BLaER1 (cell line): ENCODE data around the gene LGALS3BP.

Experiments
- H3K27ac ChIP-seq: shearing (Covaris generic); formaldehyde crosslinking; 2 replicates; pipeline ENCODE4 v1.8.1; 2022
- H3K27me3 ChIP-seq: shearing (Covaris generic); formaldehyde crosslinking; 2 replicates; pipeline ENCODE4 v1.8.1; 2022
- H3K36me3 ChIP-seq: shearing (Covaris generic); formaldehyde crosslinking; 2 replicates; pipeline ENCODE4 v1.8.1; 2022
- H3K4me1 ChIP-seq: shearing (Covaris generic); formaldehyde crosslinking; 2 replicates; pipeline ENCODE4 v1.8.1; 2022
- H3K4me2 ChIP-seq: shearing (Covaris generic); formaldehyde crosslinking; 2 replicates; pipeline ENCODE4 v1.8.1; 2022
- H3K4me3 ChIP-seq: shearing (Covaris generic); formaldehyde crosslinking; 2 replicates; pipeline ENCODE4 v1.8.1; 2022
- H3K9ac ChIP-seq: shearing (Covaris generic); formaldehyde crosslinking; 2 replicates; pipeline ENCODE4 v1.8.1; 2022
- H3K9me3 ChIP-seq: shearing (Covaris generic); formaldehyde crosslinking; 2 replicates; pipeline ENCODE4 v1.8.1; 2022
- H4K20me1 ChIP-seq: shearing (Covaris generic); formaldehyde crosslinking; 2 replicates; pipeline ENCODE4 v1.8.1; 2022
- Cebpa-rat ChIP-seq: shearing (Covaris generic); IDR thresholded peaks from 2 replicates; pipeline ENCODE4 v1.8.1; 2022

LGALS3BP gene, protein sequence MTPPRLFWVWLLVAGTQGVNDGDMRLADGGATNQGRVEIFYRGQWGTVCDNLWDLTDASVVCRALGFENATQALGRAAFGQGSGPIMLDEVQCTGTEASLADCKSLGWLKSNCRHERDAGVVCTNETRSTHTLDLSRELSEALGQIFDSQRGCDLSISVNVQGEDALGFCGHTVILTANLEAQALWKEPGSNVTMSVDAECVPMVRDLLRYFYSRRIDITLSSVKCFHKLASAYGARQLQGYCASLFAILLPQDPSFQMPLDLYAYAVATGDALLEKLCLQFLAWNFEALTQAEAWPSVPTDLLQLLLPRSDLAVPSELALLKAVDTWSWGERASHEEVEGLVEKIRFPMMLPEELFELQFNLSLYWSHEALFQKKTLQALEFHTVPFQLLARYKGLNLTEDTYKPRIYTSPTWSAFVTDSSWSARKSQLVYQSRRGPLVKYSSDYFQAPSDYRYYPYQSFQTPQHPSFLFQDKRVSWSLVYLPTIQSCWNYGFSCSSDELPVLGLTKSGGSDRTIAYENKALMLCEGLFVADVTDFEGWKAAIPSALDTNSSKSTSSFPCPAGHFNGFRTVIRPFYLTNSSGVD

GRCh38 chr17:78979780-78980623 is at the start of gene LGALS3BP:
Gene LGALS3BP (minus strand): TSS chr17:78979923. CDS start chr17:78977191, 2,732 bp downstream.
- H3K4me2 ChIP-seq, result peak within 1 kb of the TSS; percentile 97
- H3K27ac ChIP-seq, result peak within 1 kb of the TSS; percentile 87
- H4K20me1 ChIP-seq, result peaks cover 29% of the 10 kb centered on the region; the same call in 1 of the 2 replicates
- TF ChIP-seq Cebpa-rat, result no peak
- H3K9ac ChIP-seq, result peak within 1 kb of the TSS; percentile 73
- no peaks in the 10 kb centered on the region for H3K9me3 ChIP-seq
- peaks cover 19% of the 10 kb centered on the region for H3K36me3 ChIP-seq
- H3K4me3 ChIP-seq, result peak within 1 kb of the TSS; percentile 62
- H3K27me3 ChIP-seq, result no peaks in the 10 kb centered on the region
- peaks cover 70% of the 10 kb centered on the region for H3K4me1 ChIP-seq

- Histone ChIP-seq H4K20me1 (no peaks in the 10 kb centered on the region), H3K27me3 (peaks cover 26% of the 10 kb centered on the region), H3K4me1 (peaks cover 69% of the 10 kb centered on the region), H3K9me3 (no peaks in the 10 kb centered on the region), H3K4me3 (no peak overlapping the region), H3K36me3 (no peaks in the 10 kb centered on the region), H3K27ac (no peak overlapping the region), H3K4me2 (peak overlapping the region; percentile 80), H3K9ac (no peak overlapping the region)
- TF ChIP-seq Cebpa-rat, result no peak
Measured at GRCh38 chr17:79028496-79029326, 49.0 kb upstream of the LGALS3BP start.

DNA sequence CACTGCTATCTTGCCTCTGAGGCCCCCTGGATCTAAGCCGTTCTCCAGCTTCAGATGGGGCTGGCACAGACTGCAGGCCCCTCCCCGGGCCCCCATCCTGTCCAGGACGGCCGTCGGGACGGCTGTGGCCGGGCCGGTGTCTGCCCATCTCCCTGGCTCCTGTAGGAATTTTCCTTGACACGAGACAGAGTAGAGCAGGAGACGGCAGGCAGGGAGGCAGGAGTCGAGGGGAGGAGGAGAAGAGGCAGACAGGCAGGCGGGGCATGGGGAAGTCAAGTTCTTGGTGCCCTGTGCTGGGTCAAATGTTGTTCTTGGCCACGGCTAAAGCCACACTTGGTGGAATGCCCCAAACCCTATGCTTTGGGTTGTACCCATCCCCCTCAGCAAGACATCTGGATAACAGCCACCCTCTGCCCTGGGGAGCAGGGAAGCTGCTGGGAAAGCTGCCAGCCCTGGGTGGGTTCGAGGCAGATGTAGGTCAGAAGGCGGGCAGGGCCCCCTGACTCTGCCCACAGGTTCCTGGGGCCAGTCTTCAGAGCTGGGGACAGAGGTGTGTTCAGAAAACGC is 48.3 kb upstream of the LGALS3BP start:
- H3K4me1 ChIP-seq, result peaks cover 71% of the 10 kb centered on the region
- H3K4me2 ChIP-seq, result peak overlapping the region; percentile 80
- no peak overlapping the region for H3K27ac ChIP-seq
- no peaks in the 10 kb centered on the region for H4K20me1 ChIP-seq
- no peaks in the 10 kb centered on the region for H3K36me3 ChIP-seq
- H3K27me3 ChIP-seq, result peaks cover 32% of the 10 kb centered on the region
- H3K4me3 ChIP-seq, result no peak overlapping the region
- H3K9ac ChIP-seq, result 0 out of 2 replicates have a peak overlapping the region, but pooled peaks have one; percentile 50
- no peak for TF ChIP-seq Cebpa-rat
- no peaks in the 10 kb centered on the region for H3K9me3 ChIP-seq

- Histone ChIP-seq H3K4me2 (peak overlapping the region; percentile 80), H3K9me3 (no peaks in the 10 kb centered on the region), H3K27ac (no peak overlapping the region), H3K9ac (0 out of 2 replicates have a peak overlapping the region, but pooled peaks have one; percentile 50), H3K4me3 (no peak overlapping the region), H3K27me3 (peaks cover 38% of the 10 kb centered on the region), H4K20me1 (no peaks in the 10 kb centered on the region), H3K4me1 (peaks cover 71% of the 10 kb centered on the region), H3K36me3 (no peaks in the 10 kb centered on the region)
- TF ChIP-seq Cebpa-rat, result no peak
Measured at GRCh38 chr17:79027274-79027924, 47.7 kb upstream of the LGALS3BP start.

DNA sequence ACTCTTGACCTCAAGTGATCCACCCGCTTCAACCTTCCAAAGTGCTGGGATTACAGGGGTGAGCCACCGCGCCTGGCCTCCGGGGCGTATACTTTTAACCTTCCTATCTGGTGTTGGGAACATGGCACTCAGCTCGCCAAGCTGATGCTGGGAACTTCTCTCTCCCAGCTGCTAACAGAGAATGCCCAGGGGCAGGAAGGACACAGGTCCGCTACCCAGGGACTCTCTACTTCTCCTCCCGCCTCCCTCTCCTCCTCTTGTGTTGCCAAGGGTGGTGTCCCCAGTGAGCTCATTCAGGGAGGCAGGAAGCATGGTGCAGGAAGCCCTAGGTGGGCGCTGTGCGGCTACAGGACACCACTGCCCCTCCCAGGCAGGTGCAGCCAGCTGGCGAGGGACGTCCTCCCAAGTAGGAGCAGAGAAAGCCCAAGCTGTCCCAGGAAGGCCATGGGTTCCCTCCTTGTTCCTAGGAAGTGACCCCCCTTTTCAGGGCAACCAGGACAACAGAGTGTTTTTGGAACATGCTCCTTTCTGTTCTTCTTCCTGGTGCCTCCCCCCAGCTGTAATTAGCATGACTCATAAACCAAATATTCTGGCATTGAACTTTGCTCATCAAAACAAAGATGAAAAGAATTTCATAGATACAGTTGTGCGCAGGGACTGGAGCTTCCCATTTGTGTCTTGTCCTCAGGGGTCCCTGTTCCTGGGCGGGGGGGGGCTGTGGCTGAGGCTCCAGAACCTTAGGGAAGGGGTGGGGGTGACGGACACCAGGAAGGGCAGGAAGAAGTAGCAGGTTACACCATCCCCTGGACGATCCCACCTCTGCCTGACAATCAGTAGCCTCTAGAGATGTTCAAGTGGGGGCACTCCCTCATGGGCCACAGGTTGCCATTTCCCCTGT is 46.9 kb upstream of the LGALS3BP start:
- Histone ChIP-seq H3K27ac (no peak overlapping the region), H3K4me3 (no peak overlapping the region), H3K4me1 (peaks cover 71% of the 10 kb centered on the region), H3K4me2 (peak overlapping the region; percentile 80), H4K20me1 (no peaks in the 10 kb centered on the region), H3K27me3 (peaks cover 38% of the 10 kb centered on the region), H3K9me3 (no peaks in the 10 kb centered on the region), H3K9ac (no peak overlapping the region), H3K36me3 (no peaks in the 10 kb centered on the region)
- no peak for TF ChIP-seq Cebpa-rat

DNA sequence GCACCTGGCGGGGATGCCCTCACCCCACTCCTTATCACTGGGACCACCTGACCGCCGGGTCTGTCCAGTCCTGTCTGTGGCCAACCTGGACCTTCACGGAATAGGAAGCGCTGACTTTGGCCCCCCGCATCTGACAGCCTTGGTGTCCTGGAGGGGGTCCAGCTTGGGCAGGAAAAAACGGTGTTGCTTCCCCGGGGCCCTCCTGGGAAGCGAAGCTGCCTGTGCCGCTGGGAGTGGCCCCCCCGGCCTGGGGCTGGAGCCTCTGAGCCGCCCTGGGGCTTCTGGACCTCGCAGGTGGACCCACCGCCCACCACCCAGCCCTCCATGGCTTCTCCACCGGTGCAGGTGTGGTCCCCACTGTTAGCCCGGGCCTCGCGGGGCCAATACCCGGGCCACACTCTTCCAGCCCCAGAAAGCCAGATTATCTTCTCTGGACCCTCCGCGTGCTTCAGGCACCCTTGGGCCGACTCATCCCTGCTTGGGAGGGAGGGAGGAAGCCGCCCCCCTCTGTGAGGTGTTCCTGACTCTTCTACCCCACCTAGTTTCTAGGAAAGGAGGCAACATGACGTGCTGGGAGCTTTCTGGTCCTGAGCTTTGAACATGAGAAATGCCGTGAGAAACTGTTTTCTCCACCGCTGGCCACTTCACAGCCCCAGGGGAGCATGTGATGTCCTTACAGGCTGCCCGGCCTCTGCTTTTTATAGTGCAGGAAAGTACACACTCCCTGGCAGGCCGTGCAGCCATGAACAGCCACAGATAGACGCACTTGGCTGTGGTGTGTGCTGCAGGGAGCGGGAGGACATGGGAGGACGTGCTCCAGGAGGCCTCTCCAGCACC is 45.4 kb upstream of the LGALS3BP start:
- Histone ChIP-seq H4K20me1 (no peaks in the 10 kb centered on the region), H3K9me3 (no peaks in the 10 kb centered on the region), H3K27ac (no peak overlapping the region), H3K9ac (peak overlapping the region; percentile 48), H3K4me3 (peak overlapping the region; percentile 69), H3K4me2 (peak overlapping the region; percentile 99), H3K36me3 (no peaks in the 10 kb centered on the region), H3K4me1 (peaks cover 67% of the 10 kb centered on the region), H3K27me3 (peaks cover 38% of the 10 kb centered on the region)
- TF ChIP-seq Cebpa-rat, result no peak
